ENCODE results near the gene JAK1. TPM values are rescaled to one million over a fixed set of nuclear protein-coding genes. Genes with fewer than 3 reads are reported as not detected.
A peak's percentile ranks its signal among the peaks of the same experiment; 100 is the strongest.

Gene JAK1
- total and polyA plus RNA-seq, 9 of the 15 experiments (the other 6 are each of a cell fraction or from before 2014, with no cell fraction given) = 9.7 to 44.1 (median 42.5) TPM

- TF ChIP-seq OTX1 (CRISPR knock-in tag; IDR thresholded peaks at IDR 0.05) = no peak
- TF ChIP-seq, protein P1, sequence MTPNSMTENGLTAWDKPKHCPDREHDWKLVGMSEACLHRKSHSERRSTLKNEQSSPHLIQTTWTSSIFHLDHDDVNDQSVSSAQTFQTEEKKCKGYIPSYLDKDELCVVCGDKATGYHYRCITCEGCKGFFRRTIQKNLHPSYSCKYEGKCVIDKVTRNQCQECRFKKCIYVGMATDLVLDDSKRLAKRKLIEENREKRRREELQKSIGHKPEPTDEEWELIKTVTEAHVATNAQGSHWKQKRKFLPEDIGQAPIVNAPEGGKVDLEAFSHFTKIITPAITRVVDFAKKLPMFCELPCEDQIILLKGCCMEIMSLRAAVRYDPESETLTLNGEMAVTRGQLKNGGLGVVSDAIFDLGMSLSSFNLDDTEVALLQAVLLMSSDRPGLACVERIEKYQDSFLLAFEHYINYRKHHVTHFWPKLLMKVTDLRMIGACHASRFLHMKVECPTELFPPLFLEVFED (CRISPR knock-in tag; conservative IDR thresholded peaks at IDR 0.05) = no peak
- TF ChIP-seq NFIX (CRISPR knock-in tag; IDR thresholded peaks at IDR 0.05; ENCODE audit: low read depth) = peak; percentile 46
- TF ChIP-seq RBM39 (optimal IDR thresholded peaks at IDR 0.05; ENCODE audit: low read depth, low read length) = no peak
- TF ChIP-seq, protein P2, sequence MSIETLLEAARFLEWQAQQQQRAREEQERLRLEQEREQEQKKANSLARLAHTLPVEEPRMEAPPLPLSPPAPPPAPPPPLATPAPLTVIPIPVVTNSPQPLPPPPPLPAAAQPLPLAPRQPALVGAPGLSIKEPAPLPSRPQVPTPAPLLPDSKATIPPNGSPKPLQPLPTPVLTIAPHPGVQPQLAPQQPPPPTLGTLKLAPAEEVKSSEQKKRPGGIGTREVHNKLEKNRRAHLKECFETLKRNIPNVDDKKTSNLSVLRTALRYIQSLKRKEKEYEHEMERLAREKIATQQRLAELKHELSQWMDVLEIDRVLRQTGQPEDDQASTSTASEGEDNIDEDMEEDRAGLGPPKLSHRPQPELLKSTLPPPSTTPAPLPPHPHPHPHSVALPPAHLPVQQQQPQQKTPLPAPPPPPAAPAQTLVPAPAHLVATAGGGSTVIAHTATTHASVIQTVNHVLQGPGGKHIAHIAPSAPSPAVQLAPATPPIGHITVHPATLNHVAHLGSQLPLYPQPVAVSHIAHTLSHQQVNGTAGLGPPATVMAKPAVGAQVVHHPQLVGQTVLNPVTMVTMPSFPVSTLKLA (conservative IDR thresholded peaks at IDR 0.05) = peak; percentile 68 to 85
- no peak for TF ChIP-seq MCM5 (IDR thresholded peaks at IDR 0.05; ENCODE audit: low read depth)
- no peak for TF ChIP-seq ZNF77 (CRISPR knock-in tag; IDR thresholded peaks at IDR 0.05)
- TF ChIP-seq SNAPC5 (CRISPR knock-in tag; IDR thresholded peaks at IDR 0.05) = no peak
- TF ChIP-seq, protein P3, sequence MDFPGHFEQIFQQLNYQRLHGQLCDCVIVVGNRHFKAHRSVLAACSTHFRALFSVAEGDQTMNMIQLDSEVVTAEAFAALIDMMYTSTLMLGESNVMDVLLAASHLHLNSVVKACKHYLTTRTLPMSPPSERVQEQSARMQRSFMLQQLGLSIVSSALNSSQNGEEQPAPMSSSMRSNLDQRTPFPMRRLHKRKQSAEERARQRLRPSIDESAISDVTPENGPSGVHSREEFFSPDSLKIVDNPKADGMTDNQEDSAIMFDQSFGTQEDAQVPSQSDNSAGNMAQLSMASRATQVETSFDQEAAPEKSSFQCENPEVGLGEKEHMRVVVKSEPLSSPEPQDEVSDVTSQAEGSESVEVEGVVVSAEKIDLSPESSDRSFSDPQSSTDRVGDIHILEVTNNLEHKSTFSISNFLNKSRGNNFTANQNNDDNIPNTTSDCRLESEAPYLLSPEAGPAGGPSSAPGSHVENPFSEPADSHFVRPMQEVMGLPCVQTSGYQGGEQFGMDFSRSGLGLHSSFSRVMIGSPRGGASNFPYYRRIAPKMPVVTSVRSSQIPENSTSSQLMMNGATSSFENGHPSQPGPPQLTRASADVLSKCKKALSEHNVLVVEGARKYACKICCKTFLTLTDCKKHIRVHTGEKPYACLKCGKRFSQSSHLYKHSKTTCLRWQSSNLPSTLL (IDR thresholded peaks at IDR 0.05) = no peak
- TF ChIP-seq ZNF583 (CRISPR knock-in tag; IDR thresholded peaks at IDR 0.05) = no peak
- TF ChIP-seq NCOA1 (IDR thresholded peaks at IDR 0.05; ENCODE audit: low read depth) = peak; percentile 93
- TF ChIP-seq HMG20B (CRISPR knock-in tag; IDR thresholded peaks at IDR 0.05) = no peak
- no peak for TF ChIP-seq CHD1 (IDR thresholded peaks at IDR 0.05; ENCODE audit: low read length)
- no peak for TF ChIP-seq BMI1 (IDR thresholded peaks at IDR 0.05; ENCODE audit: low read length)
- TF ChIP-seq FIP1L1 (IDR thresholded peaks at IDR 0.05; ENCODE audit: low read depth, low read length, poor library complexity, severe bottlenecking) = no peak
- TF ChIP-seq ATF2 (CRISPR knock-in tag; IDR thresholded peaks at IDR 0.05) = no peak
- TF ChIP-seq ZFP36 (IDR thresholded peaks at IDR 0.05; ENCODE audit: low read depth, low read length, partially characterized antibody) = peak; percentile 56
- no peak for TF ChIP-seq ZNF3 (CRISPR knock-in tag; IDR thresholded peaks at IDR 0.05)
- TF ChIP-seq ARID1B (IDR thresholded peaks at IDR 0.05) = peak; percentile 99
- TF ChIP-seq ZNF778 (CRISPR knock-in tag; IDR thresholded peaks at IDR 0.05) = no peak
- TF ChIP-seq MTF1 (CRISPR knock-in tag; IDR thresholded peaks at IDR 0.05; ENCODE audit: borderline replicate concordance) = no peak
Measured at GRCh38 chr1:64864018-64864940, 102.1 kb downstream of the JAK1 start (continued).

Measured in K562 (cell line).